Vagina (tissue), 2 donors: ENCODE data around the gene RIC1. TPM values are rescaled to one million over a fixed set of nuclear protein-coding genes. Genes with fewer than 3 reads are reported as not detected.

ENCODE experiments used
- DNase-seq, 2 donors: peaks; one replicate each; pipeline ENCODE4 v3.0.0-alpha.2; 2017; ENCODE audit errors: extremely low spot score in 2 of 2
- H3K27ac ChIP-seq: fragments of 200-600 bp; sonication (generic); one replicate; pipeline ENCODE4 v1.5.1; 2019
- H3K27me3 ChIP-seq: fragments of 200-600 bp; sonication (generic); one replicate; pipeline ENCODE4 v1.5.1; 2019
- H3K36me3 ChIP-seq, 2 donors: fragments of 200-600 bp; sonication (generic); one replicate each; pipeline ENCODE4 v1.5.1; 2017 to 2019
- H3K4me1 ChIP-seq: fragments of 200-600 bp; sonication (generic); one replicate; pipeline ENCODE4 v1.5.1; 2019
- H3K4me3 ChIP-seq, 2 donors: fragments of 200-600 bp; sonication (generic); 1 replicate in 1 of 2; 2 replicates in 1 of 2; pipeline ENCODE4 v1.5.1; 2016 to 2019
- H3K9me3 ChIP-seq: fragments of 200-600 bp; sonication (generic); one replicate; pipeline ENCODE4 v1.5.1; 2019
- POLR2A ChIP-seq, 2 donors: fragments of 450-650 bp; IDR thresholded peaks; one replicate each; pipeline ENCODE4 v1.6.1; 2017; ENCODE audit warnings: antibody characterized with exemption in 2 of 2, mild to moderate bottlenecking in 2 of 2, moderate library complexity in 2 of 2
- POLR2AphosphoS5 ChIP-seq, 2 donors: sonication (generic); formaldehyde crosslinking; IDR thresholded peaks; one replicate each; pipeline ENCODE4 v1.9.0; 2017; ENCODE audit warnings: antibody characterized with exemption in 2 of 2, mild to moderate bottlenecking in 2 of 2, low read depth in 1 of 2; ENCODE audit not compliant: insufficient read depth in 1 of 2
- intact Hi-C: fragments of 100-400 bp; cut with DNase I; formaldehyde crosslinking; loops from one replicate; pipeline ENCODE4 v1.15.1; 2023
- total RNA-seq: library from RNA; depleted of rRNA; stranded (reverse); fragments of >200 nt; gene quantifications from one replicate; pipeline ENCODE4 v1.2.3, GENCODE V29; 2016
- TF ChIP-seq, protein P1 (sequence below), 3 experiments: fragments of 450-650 bp in 2 of 3; fragments of 200-600 bp in 1 of 3; sonication (generic) in 1 of 3; IDR thresholded peaks; one replicate each; pipeline ENCODE4 v1.5.1; 2017 to 2019; ENCODE audit warnings: antibody characterized with exemption in 3 of 3, mild to moderate bottlenecking in 2 of 3, moderate library complexity in 2 of 3

Gene RIC1
- total RNA-seq, 1 donor from 2014 or later: 49.8 TPM

DNA sequence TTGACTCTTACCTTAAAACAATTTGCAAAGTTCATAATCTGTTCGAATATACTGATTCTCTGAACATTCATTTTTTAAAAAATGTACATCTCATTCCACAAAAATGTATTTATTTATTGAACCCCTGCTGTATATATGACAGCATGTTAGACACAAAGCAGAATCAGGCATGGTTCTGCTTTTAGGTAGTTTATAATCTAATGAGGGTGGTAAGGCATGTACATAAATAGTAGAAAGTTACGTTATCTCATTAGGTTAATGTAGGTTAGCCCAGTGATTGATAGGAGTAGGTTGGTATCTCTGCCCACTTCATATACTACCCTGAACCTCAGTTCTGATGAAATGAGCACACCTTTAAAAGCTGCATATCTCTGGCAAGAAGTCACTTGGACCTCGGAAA, 114.2 kb downstream of the RIC1 start:
- no peaks in the 10 kb centered on the region for H3K4me1 ChIP-seq
- H3K9me3 ChIP-seq: no peaks in the 10 kb centered on the region
- H3K27me3 ChIP-seq: no peaks in the 10 kb centered on the region
- DNase-seq: no peak
- no peak overlapping the region for H3K4me3 ChIP-seq
- peaks cover 0 to 44% of the 10 kb centered on the region in 2 donors for H3K36me3 ChIP-seq
- TF ChIP-seq, protein P1, sequence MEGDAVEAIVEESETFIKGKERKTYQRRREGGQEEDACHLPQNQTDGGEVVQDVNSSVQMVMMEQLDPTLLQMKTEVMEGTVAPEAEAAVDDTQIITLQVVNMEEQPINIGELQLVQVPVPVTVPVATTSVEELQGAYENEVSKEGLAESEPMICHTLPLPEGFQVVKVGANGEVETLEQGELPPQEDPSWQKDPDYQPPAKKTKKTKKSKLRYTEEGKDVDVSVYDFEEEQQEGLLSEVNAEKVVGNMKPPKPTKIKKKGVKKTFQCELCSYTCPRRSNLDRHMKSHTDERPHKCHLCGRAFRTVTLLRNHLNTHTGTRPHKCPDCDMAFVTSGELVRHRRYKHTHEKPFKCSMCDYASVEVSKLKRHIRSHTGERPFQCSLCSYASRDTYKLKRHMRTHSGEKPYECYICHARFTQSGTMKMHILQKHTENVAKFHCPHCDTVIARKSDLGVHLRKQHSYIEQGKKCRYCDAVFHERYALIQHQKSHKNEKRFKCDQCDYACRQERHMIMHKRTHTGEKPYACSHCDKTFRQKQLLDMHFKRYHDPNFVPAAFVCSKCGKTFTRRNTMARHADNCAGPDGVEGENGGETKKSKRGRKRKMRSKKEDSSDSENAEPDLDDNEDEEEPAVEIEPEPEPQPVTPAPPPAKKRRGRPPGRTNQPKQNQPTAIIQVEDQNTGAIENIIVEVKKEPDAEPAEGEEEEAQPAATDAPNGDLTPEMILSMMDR (IDR thresholded peaks at IDR 0.05): no peak
- TF ChIP-seq POLR2AphosphoS5 (IDR thresholded peaks at IDR 0.05; ENCODE audit: insufficient read depth in 1 of 2, low read depth in 1 of 2) (no peak), POLR2A (IDR thresholded peaks at IDR 0.05) (no peak)
- no peak overlapping the region for H3K27ac ChIP-seq
- intact Hi-C loops: no loop called here

DNA sequence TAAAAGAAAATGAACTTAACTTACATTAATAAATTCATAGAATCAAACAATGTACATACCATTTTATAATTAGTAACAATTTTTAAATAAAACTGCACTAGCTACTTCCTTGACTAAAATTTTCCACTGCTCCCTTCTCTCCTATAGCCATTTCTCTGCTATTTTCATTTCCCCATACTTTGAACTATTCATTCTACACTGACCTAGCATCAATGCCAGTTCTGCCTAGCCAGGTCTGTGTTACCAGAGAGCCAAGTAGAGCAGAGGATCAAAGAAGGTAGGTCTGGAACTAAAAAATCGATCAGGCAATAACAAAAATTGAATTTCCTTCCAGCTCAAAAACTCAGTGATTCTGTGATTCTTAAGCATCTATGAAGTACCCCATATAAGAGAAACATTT, 119.5 kb downstream of the RIC1 start:
- Histone ChIP-seq H3K27me3 (no peaks in the 10 kb centered on the region), H3K36me3 (peaks cover 0 to 54% of the 10 kb centered on the region in 2 donors), H3K9me3 (no peaks in the 10 kb centered on the region), H3K27ac (no peak overlapping the region), H3K4me3 (no peak overlapping the region), H3K4me1 (no peaks in the 10 kb centered on the region)
- intact Hi-C loops: no loop called here
- no peak for DNase-seq
- TF ChIP-seq POLR2A (IDR thresholded peaks at IDR 0.05) (no peak), POLR2AphosphoS5 (IDR thresholded peaks at IDR 0.05; ENCODE audit: insufficient read depth in 1 of 2, low read depth in 1 of 2) (no peak)
- TF ChIP-seq, protein P1 (IDR thresholded peaks at IDR 0.05): no peak

DNA sequence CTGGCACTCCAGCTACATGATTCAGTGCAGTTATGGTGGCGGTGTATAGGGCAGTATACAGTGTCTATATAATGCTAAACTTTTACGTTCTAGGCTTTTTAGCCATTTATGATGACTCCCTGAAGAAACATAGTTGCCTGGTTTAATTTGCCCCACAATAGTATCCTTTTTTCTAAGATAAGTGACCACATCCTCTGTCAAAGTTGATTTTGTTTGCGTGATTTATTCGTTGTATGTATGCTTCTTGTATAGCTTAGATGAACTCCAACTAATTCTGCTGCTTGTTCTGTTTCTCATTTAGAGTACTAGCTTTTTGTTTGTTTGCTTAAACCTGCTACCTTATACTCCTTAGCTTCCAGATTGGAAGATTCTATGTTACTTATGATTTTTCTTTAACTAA, 120.4 kb downstream of the RIC1 start:
- TF ChIP-seq POLR2AphosphoS5 (IDR thresholded peaks at IDR 0.05; ENCODE audit: insufficient read depth in 1 of 2, low read depth in 1 of 2) (no peak), POLR2A (IDR thresholded peaks at IDR 0.05) (no peak)
- TF ChIP-seq, protein P1 (IDR thresholded peaks at IDR 0.05): no peak
- DNase-seq: no peak
- Histone ChIP-seq H3K27me3 (no peaks in the 10 kb centered on the region), H3K27ac (no peak overlapping the region), H3K9me3 (no peaks in the 10 kb centered on the region), H3K4me1 (no peaks in the 10 kb centered on the region), H3K36me3 (peaks cover 0 to 46% of the 10 kb centered on the region in 2 donors), H3K4me3 (no peak overlapping the region)
- intact Hi-C loops: no loop called here

GRCh38 chr9:5750569-5750968, 121.7 kb downstream of the RIC1 start:
- intact Hi-C loops: no loop called here
- Histone ChIP-seq H3K4me3 (no peak overlapping the region), H3K4me1 (no peaks in the 10 kb centered on the region), H3K27me3 (no peaks in the 10 kb centered on the region), H3K9me3 (no peaks in the 10 kb centered on the region), H3K27ac (no peak overlapping the region), H3K36me3 (peaks cover 0 to 37% of the 10 kb centered on the region in 2 donors)
- DNase-seq: no peak
- TF ChIP-seq, protein P1 (IDR thresholded peaks at IDR 0.05): no peak
- no peak for TF ChIP-seq POLR2AphosphoS5 (IDR thresholded peaks at IDR 0.05; ENCODE audit: insufficient read depth in 1 of 2, low read depth in 1 of 2)
- TF ChIP-seq POLR2A (IDR thresholded peaks at IDR 0.05): no peak

DNA sequence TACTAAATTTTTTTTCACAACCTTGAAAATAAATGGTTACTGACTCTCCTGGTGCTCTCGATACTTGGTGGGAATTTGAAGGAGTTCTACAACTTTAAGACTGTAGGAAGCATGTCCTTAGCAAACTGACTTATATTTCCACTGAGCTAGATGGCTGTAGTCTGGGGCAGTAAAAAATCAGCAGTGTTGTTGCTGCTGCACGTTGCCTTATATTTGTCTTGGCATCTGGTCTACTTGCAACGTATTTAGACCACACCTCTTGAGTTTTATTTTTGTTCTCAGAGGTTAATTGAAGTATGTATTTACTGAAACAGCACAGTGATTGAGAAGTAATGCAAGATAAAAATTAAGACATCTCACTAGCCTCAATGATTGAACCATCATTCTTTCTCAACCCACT, 127.7 kb downstream of the RIC1 start:
- H3K27me3 ChIP-seq: no peaks in the 10 kb centered on the region
- intact Hi-C loops: no loop called here
- no peak overlapping the region for H3K27ac ChIP-seq
- no peaks in the 10 kb centered on the region for H3K4me1 ChIP-seq
- no peak for DNase-seq
- TF ChIP-seq, protein P1 (IDR thresholded peaks at IDR 0.05): no peak
- TF ChIP-seq POLR2A (IDR thresholded peaks at IDR 0.05): no peak
- TF ChIP-seq POLR2AphosphoS5 (IDR thresholded peaks at IDR 0.05; ENCODE audit: insufficient read depth in 1 of 2, low read depth in 1 of 2): no peak
- no peaks in the 10 kb centered on the region for H3K9me3 ChIP-seq
- peaks cover 0 to 30% of the 10 kb centered on the region in 2 donors for H3K36me3 ChIP-seq
- H3K4me3 ChIP-seq: no peak overlapping the region
